Stimulated activated CD8-positive, alpha-beta memory T cell treated with anti-CD3 and anti-CD28 coated beads, Interleukin-12 subunit alpha, Interleukin-12 subunit beta, amount 100 ng/mL, for 1 hour (primary cell): Measurements from ENCODE around the gene DHX15.

Source experiments
- DNase-seq: peaks from one replicate; pipeline ENCODE4 v3.0.0-alpha.2; 2020; ENCODE audit warnings: low read depth

The DHX15 gene

DNA sequence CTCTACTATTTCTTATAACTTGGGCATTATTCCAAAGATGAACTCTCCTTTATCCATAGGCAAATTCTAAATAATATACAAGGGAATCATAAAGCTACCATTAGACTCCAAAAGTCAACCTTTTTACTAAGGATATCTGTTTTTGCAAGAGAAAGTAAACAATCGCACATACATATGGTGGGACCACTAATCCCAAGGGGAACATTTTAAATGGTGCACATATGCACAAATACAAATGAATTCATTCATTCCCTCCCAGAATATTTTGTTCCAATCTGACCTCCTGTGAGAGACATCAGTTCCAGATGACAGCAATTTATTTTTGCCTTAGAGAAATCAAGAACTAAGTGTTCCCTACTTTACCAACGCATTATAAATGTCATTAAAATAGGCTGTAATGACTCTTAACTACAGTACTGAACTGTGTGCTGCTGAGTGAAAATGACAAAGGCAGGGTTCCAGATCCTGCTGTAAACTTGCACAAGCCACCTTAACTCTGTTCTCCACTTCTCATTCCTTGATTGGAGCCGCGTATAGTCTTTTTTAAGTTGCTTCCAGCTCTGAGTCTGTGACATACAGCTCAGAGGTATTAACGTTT lies 2.0 kb downstream of the DHX15 start:
- no peak for DNase-seq

GRCh38 chr4:24578364-24578763 lies 6.0 kb downstream of the DHX15 start:
- no peak for DNase-seq

DNA sequence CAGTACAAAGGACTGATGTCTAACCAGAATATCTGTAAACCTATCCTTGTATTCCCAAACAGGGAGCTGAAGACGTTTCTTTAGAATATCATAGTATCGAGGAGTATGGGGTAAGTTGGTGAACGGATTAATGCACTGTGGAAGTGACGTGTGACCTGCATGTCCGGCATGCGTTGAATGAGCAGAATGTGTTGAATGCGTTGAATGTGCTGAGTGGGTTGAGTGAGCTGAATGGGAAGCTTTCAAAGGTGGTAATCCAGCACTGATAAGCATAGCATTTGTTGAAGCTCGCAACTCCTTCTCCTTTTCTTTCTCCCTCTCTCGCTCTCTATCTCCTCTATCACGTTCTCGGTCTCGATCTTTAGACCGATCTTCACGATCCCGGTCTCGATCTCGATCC lies 8.1 kb downstream of the DHX15 start:
- no peak for DNase-seq

- DNase-seq: no peak
Observed at GRCh38 chr4:24574236-24574635, 10.1 kb downstream of the DHX15 start.

DNA sequence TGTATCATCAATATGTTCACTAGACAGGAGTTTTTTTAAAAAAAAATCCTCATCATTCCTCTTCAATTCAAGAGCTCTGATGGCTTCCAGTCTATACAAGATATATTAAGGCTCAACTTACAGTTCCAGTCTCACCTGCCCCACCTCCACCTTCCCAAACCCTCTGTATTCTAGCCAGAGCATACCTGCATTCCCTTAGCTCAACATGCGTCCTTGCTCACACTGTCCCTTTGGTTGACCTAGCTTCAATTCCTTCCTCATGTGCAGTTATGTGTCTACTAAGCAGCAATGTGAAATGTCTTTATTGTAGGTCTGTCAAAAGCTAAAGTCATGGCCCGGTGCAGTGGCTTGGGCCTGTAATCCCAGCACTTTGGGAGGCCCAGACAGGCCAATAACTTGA lies 10.8 kb downstream of the DHX15 start:
- DNase-seq: no peak

GRCh38 chr4:24570574-24571236 lies 13.6 kb downstream of the DHX15 start:
- no peak for DNase-seq

DNA sequence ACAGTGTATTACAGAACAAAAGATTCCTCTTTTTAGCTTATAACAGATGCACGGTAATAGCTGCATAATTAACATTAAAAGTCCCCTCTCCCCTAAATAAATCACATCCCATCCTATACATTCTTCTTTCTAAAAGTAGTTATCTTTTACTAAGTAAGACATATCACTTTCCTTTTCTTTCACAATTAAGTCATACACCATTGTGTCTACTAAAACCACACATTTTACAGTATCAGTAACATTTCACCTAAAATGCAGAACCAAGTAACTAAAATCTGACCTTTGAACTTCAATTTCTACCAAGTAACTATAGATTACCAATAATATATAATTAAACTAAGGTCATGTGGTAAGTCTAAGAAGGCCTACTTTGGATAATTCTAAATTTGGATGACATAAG lies 14.2 kb downstream of the DHX15 start:
- no peak for DNase-seq

- DNase-seq: no peak
Observed at GRCh38 chr4:24569662-24570061, 14.7 kb downstream of the DHX15 start.

DNA sequence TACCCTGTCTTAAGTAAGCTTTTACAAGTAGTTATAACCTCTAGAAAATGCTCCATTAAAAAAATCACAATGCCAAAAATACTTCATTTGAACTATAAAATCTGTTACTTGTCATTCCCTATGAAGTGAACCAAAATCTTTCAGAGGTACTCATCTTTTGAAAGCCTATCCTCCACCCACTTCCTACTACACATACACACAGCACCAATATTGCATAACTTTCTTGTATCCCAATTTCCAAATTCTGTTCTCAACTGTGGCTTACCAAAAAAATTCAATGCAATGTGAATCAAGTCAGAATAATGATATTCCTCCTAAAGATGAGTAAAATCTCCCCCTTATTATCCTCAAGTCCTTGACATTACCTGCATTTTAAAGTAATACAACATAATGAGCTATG lies 15.9 kb downstream of the DHX15 start:
- DNase-seq: no peak

DNA sequence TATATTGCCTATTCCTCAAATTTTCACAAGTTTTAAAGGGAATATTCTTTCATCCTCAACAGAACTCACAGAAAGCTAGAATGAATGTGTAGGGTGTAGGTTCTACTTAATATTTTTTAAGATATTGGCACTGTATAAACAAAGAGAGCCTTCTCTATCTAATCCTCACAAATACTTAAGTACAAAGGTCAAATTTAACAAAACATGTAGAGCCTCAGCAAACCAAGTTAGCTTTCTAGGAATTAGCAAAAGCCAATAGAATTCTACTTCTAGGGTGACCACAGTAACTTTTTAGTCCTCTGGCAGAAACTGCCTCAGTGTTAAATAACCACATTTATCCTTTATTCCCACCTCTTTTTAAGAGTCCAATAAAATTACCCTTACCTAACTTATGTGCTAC lies 19.3 kb downstream of the DHX15 start:
- DNase-seq: no peak

DNA sequence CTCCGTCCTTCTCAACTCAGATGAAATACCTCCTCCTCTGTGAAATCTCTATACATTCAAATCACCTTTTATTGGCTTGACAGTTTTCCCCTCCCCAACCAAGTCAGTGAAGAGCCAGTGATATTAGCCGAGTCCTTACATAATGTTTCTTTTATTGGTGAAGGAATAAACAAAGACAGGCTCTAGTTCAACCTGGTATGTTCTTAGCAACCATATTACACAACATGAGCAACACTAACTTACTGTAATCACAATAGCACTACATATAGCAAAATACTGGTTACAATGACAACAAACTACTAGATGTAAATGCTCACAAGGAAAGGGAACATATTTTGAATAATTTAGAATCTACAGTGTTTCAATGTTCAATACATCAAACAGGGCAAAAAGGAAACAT lies 19.9 kb downstream of the DHX15 start:
- no peak for DNase-seq

- no peak for DNase-seq
Observed at GRCh38 chr4:24561438-24562139, 22.8 kb downstream of the DHX15 start.

DNA sequence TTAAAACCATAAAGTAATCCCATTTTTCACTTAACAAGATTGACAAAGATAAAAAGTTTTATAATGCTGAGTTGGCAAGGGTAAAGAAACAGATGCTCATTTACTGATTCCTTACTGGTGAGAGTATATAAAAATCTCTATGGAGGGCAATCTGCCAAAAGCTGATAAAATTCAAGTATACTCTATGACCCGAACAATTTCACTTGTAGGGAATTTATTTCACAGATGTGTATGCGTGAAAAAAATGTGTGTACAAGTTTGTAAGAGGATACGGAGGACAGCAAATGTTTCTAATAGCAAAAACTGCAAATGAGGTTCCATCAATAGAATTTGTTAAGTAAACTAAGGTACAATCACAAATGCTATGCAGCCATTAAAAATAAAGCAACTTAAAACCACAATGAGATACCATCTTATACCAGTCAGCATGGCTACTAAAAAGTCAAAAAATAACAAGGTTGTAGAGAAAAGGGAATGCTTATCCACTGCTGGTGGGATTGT lies 23.4 kb downstream of the DHX15 start:
- no peak for DNase-seq

DNA sequence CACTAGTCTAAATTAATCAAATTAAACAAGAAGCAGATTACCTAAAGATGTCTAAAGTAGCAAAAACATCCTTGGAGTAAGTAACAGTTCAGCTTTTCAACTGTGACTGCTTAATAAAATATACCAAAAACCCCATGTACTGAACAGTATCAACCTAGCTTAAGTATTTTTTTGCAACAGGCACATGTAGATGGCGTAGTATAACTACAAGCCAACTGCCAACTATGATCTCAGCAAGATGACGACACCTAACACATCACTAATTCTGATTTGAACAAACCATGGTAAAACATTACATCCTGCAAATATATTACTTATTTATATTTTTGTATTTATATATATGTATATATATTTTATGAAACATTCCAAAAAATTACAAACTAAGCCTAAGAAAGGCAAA lies 24.5 kb downstream of the DHX15 start:
- no peak for DNase-seq

DNA sequence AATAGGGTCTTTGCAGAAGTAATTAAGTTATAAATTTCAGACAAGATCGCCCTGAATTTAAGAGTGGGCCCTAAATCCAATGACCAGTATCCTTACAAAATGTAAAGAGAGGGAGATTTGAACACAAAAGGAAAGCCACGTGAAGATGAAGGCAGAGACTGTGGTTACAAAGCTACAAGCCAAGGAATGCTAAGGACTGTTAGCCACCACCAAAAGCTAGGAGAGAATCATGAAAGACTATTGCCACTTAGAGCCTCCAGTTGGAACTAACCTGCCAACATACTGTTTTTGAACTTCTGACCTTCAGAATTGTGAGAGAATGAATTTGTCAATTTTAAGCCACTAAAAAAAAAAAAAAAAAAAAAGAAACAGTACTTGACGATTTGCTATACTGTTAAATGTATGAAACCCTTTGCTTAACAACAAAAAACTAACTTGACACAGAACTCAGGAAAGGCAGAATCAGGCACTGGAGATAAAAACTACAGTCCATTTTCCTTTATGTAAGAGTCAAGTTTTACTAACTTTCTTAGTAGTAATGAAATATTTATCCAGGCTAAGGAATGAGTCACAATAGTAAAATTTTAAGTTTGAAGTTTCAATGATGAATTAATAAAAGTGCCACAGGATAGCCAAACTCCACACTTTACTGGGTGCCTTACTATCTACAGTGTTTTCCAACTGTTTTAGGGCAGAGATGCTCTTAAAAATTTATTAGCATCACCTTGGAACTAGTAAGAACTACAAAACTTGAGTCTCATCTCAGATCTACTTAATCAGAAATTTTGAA lies 25.1 kb downstream of the DHX15 start:
- no peak for DNase-seq

DNA sequence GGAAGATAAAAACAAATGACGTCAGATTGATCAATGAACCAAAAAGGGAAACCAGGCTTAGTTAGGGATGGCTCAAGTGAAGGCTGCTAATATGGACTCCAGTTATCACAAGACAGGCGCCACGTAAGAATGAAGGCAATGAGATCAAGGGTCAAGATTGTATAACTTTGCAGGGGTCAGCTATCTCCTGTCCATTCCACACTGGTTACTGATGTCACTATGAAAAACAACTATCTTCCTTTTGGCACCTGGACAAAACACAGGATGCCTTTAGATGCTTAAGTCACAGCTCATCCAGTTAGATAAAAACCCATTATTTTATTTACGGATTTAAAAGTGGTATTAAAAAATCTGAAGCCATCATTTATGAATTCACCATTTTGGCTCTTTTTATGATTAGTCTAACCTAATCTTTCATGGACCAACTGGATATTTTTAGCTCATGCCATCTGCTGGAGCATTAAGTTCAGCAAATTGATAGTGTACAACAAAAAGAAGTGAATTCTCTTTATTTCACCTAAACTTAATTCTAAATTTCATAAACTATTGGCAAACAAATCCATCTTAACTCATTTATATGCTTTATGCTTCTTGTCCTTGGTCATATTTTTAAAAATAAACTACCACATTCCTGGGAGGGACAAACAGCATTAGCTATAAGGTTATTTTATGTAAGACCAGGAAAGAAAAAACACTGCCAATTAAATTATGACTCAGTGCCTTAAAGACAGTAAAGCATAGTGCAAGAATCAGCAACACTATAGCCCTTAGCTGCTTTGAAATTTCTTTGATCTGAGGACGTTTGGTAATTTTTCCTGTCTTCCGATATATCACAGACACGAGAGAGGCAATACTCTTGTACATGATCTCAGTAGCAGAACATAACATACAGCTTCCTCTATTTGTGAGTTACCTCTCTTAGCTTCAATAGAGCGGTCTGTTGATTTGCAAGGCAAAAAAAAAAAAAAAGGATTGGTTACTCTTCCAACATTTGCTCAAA lies 27.0 kb downstream of the DHX15 start:
- no peak for DNase-seq

- no peak for DNase-seq
Observed at GRCh38 chr4:24551492-24552289, 32.7 kb downstream of the DHX15 start.

- no peak for DNase-seq
Observed at GRCh38 chr4:24550441-24551175, 33.7 kb downstream of the DHX15 start.

DNA sequence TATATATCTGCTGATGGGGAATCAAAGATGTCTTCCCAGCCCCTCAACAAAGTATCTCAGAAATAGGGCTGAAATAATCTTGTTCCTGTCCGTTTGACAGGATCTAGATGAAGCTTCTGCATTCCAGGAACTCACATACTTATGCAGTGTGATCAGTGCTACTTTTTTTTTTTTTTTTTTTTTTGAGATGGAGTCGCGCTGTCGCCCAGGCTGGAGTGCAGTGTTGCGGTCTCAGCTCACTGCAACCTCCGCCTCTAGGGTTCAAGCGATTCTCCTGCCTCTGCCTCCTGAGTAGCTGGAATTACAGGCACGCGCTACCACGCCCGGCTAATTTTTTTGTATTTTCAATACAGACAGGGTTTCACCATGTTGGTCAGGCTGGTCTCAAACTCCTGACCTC lies 36.4 kb downstream of the DHX15 start:
- no peak for DNase-seq
